GM23338 (cell line): ENCODE measurements around the gene RGS17. TPM values are rescaled to one million over a fixed set of nuclear protein-coding genes. Genes with fewer than 3 reads are reported as not detected.
A peak's percentile ranks its signal among the peaks of the same experiment; 100 is the strongest.

Experiments
- ATAC-seq: fragments of 200-7000 bp; cut with Tn5 transposase; 3 replicates; pipeline ENCODE4 v1.9.1; 2020
- DNase-seq: peaks from one replicate; pipeline ENCODE4 v3.0.0-alpha.2; 2015; ENCODE audit warnings: low spot score
- H2AFZ ChIP-seq: fragments of 200-600 bp; sonication (generic); 2 replicates; pipeline ENCODE4 v1.8.0; 2016; ENCODE audit warnings: antibody characterized with exemption, mild to moderate bottlenecking, moderate library complexity
- H3F3A ChIP-seq: fragments of 200-600 bp; sonication (generic); replicated peaks from 2 replicates; pipeline ENCODE4 v1.8.0; 2017; ENCODE audit warnings: antibody characterized with exemption, mixed run types, low read depth
- H3K27ac ChIP-seq: fragments of 200-600 bp; sonication (generic); 2 replicates; pipeline ENCODE4 v1.6.1; 2016; ENCODE audit warnings: low read depth
- H3K27me3 ChIP-seq: fragments of 200-600 bp; sonication (generic); 2 replicates; pipeline ENCODE4 v1.8.0; 2016; ENCODE audit warnings: mild to moderate bottlenecking, mixed run types, moderate library complexity; ENCODE audit not compliant: insufficient read depth
- H3K36me3 ChIP-seq: fragments of 200-600 bp; sonication (generic); 2 replicates; pipeline ENCODE4 v1.8.0; 2016; ENCODE audit warnings: mild to moderate bottlenecking; ENCODE audit not compliant: insufficient read depth
- H3K4me1 ChIP-seq: fragments of 200-600 bp; sonication (generic); 2 replicates; pipeline ENCODE4 v1.8.0; 2016; ENCODE audit warnings: mild to moderate bottlenecking, moderate library complexity; ENCODE audit not compliant: insufficient read depth
- H3K4me2 ChIP-seq: fragments of 200-600 bp; sonication (generic); 2 replicates; pipeline ENCODE4 v1.7.1; 2017; ENCODE audit warnings: mixed run types
- H3K4me3 ChIP-seq: fragments of 200-600 bp; sonication (generic); 2 replicates; pipeline ENCODE4 v1.6.1; 2016; ENCODE audit warnings: mixed run types
- H3K79me2 ChIP-seq: fragments of 200-600 bp; sonication (generic); replicated peaks from 2 replicates; pipeline ENCODE4 v1.8.0; 2017; ENCODE audit warnings: mild to moderate bottlenecking; ENCODE audit not compliant: insufficient read depth
- H3K9me2 ChIP-seq: fragments of 200-600 bp; sonication (generic); 2 replicates; pipeline ENCODE4 v1.8.0; 2017; ENCODE audit not compliant: insufficient read depth
- H4K20me1 ChIP-seq: fragments of 200-600 bp; sonication (generic); replicated peaks from 2 replicates; pipeline ENCODE4 v1.8.0; 2017; ENCODE audit warnings: mild to moderate bottlenecking; ENCODE audit not compliant: insufficient read depth
- H3K27ac Mint-ChIP-seq: 2 replicates; pipeline ENCODE4 v1.8.0; 2020; ENCODE audit warnings: inconsistent platforms, mild to moderate bottlenecking, moderate library complexity, mixed read lengths
- H3K27me3 Mint-ChIP-seq: 3 replicates; pipeline ENCODE4 v1.8.0; 2022; ENCODE audit warnings: low read depth, mild to moderate bottlenecking, moderate library complexity, mixed read lengths, inconsistent platforms; ENCODE audit not compliant: insufficient read depth, poor library complexity
- H3K36me3 Mint-ChIP-seq: 3 replicates; pipeline ENCODE4 v1.8.0; 2021; ENCODE audit warnings: low read depth, mild to moderate bottlenecking, inconsistent platforms, moderate library complexity, mixed read lengths
- H3K4me1 Mint-ChIP-seq: 3 replicates; pipeline ENCODE4 v1.8.0; 2020; ENCODE audit warnings: mild to moderate bottlenecking, inconsistent platforms, mixed read lengths
- H3K4me3 Mint-ChIP-seq: 3 replicates; pipeline ENCODE4 v1.8.0; 2021; ENCODE audit warnings: moderate library complexity, mild to moderate bottlenecking, inconsistent platforms, mixed read lengths
- H3K9me3 Mint-ChIP-seq: 3 replicates; pipeline ENCODE4 v1.8.0; 2020; ENCODE audit warnings: moderate library complexity, mild to moderate bottlenecking, inconsistent platforms, mixed read lengths
- CREB1 ChIP-seq: fragments of 250-450 bp; sonication (Bioruptor Pico); IDR thresholded peaks from 2 replicates; pipeline ENCODE4 v1.5.0; 2020; ENCODE audit warnings: low read depth, mild to moderate bottlenecking, moderate library complexity
- ETS1 ChIP-seq: IDR thresholded peaks from 2 replicates; pipeline ENCODE4 v1.6.1; 2016; ENCODE audit warnings: antibody characterized with exemption
- EZH2 ChIP-seq: fragments of 200-600 bp; sonication (generic); IDR thresholded peaks from one replicate; pipeline ENCODE4 v1.8.0; 2017; ENCODE audit warnings: antibody characterized with exemption, mild to moderate bottlenecking, low read depth; ENCODE audit not compliant: unreplicated experiment
- EZH2phosphoT487 ChIP-seq: fragments of 200-600 bp; sonication (generic); IDR thresholded peaks from one replicate; pipeline ENCODE4 v1.8.1; 2018; ENCODE audit warnings: antibody characterized with exemption; ENCODE audit not compliant: unreplicated experiment
- REST ChIP-seq: IDR thresholded peaks from one replicate; pipeline ENCODE4 v1.6.1; 2018; ENCODE audit warnings: antibody characterized with exemption; ENCODE audit not compliant: unreplicated experiment
- ZNF114 ChIP-seq: fragments of 250-450 bp; sonication (Bioruptor Pico); IDR thresholded peaks from 2 replicates; pipeline ENCODE4 v1.5.0; 2020; ENCODE audit warnings: mild to moderate bottlenecking, moderate library complexity
- polyA plus RNA-seq: library from polyadenylated mRNA; unstranded; fragments of >200 nt; fragmentation: Nextera tagmentation; extraction: Ambion mirVana; gene quantifications from 2 replicates; pipeline ENCODE4 v1.2.1, GENCODE V29; 2016
- total RNA-seq: library from RNA; depleted of rRNA; stranded (reverse); fragments of >200 nt; shearing (Covaris generic); gene quantifications from 2 replicates; pipeline ENCODE4 v1.2.3, GENCODE V29; 2014
- TF ChIP-seq, protein P1 (sequence below), 2 experiments: fragments of 200-600 bp in 1 of 2; sonication (generic) in 1 of 2; conservative IDR thresholded peaks; 2 replicates each; pipeline versions ENCODE4 v1.5.1 to v1.6.1; 2016 to 2017; ENCODE audit warnings: antibody characterized with exemption in 2 of 2, low read depth in 2 of 2, mild to moderate bottlenecking in 2 of 2, moderate library complexity in 1 of 2
- TF ChIP-seq, protein P2 (sequence below): fragments of 250-450 bp; sonication (Bioruptor Pico); IDR thresholded peaks from 2 replicates; pipeline ENCODE4 v1.5.0; 2020; ENCODE audit warnings: mild to moderate bottlenecking, moderate library complexity

Gene RGS17
- total and polyA plus RNA-seq, 2 experiments from 2014 or later: 12.1 to 12.3 TPM

GRCh38 chr6:152981219-152981618, 149.9 kb downstream of the RGS17 start:
- Mint-ChIP-seq H3K9me3 (no peaks in the 10 kb centered on the region), H3K27ac (peak overlapping the region; percentile 5), H3K36me3 (peaks cover 41% of the 10 kb centered on the region), H3K27me3 (peaks cover 12% of the 10 kb centered on the region), H3K4me3 (peak overlapping the region; percentile 99), H3K4me1 (peaks cover 44% of the 10 kb centered on the region)
- H3K4me2 ChIP-seq: peak overlapping the region; percentile 78
- ATAC-seq: no peak
- peaks cover 14% of the 10 kb centered on the region; the same call in 1 of the 2 replicates for H3K36me3 ChIP-seq
- TF ChIP-seq EZH2 (no peak), ETS1 (no peak), ZNF114 (CRISPR knock-in tag) (no peak), REST (no peak), CREB1 (CRISPR knock-in tag) (no peak), EZH2phosphoT487 (no peak)
- TF ChIP-seq, protein P1, sequence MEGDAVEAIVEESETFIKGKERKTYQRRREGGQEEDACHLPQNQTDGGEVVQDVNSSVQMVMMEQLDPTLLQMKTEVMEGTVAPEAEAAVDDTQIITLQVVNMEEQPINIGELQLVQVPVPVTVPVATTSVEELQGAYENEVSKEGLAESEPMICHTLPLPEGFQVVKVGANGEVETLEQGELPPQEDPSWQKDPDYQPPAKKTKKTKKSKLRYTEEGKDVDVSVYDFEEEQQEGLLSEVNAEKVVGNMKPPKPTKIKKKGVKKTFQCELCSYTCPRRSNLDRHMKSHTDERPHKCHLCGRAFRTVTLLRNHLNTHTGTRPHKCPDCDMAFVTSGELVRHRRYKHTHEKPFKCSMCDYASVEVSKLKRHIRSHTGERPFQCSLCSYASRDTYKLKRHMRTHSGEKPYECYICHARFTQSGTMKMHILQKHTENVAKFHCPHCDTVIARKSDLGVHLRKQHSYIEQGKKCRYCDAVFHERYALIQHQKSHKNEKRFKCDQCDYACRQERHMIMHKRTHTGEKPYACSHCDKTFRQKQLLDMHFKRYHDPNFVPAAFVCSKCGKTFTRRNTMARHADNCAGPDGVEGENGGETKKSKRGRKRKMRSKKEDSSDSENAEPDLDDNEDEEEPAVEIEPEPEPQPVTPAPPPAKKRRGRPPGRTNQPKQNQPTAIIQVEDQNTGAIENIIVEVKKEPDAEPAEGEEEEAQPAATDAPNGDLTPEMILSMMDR (conservative IDR thresholded peaks at IDR 0.05; ENCODE audit: low read depth in 2 of 2): no peak
- TF ChIP-seq, protein P2, sequence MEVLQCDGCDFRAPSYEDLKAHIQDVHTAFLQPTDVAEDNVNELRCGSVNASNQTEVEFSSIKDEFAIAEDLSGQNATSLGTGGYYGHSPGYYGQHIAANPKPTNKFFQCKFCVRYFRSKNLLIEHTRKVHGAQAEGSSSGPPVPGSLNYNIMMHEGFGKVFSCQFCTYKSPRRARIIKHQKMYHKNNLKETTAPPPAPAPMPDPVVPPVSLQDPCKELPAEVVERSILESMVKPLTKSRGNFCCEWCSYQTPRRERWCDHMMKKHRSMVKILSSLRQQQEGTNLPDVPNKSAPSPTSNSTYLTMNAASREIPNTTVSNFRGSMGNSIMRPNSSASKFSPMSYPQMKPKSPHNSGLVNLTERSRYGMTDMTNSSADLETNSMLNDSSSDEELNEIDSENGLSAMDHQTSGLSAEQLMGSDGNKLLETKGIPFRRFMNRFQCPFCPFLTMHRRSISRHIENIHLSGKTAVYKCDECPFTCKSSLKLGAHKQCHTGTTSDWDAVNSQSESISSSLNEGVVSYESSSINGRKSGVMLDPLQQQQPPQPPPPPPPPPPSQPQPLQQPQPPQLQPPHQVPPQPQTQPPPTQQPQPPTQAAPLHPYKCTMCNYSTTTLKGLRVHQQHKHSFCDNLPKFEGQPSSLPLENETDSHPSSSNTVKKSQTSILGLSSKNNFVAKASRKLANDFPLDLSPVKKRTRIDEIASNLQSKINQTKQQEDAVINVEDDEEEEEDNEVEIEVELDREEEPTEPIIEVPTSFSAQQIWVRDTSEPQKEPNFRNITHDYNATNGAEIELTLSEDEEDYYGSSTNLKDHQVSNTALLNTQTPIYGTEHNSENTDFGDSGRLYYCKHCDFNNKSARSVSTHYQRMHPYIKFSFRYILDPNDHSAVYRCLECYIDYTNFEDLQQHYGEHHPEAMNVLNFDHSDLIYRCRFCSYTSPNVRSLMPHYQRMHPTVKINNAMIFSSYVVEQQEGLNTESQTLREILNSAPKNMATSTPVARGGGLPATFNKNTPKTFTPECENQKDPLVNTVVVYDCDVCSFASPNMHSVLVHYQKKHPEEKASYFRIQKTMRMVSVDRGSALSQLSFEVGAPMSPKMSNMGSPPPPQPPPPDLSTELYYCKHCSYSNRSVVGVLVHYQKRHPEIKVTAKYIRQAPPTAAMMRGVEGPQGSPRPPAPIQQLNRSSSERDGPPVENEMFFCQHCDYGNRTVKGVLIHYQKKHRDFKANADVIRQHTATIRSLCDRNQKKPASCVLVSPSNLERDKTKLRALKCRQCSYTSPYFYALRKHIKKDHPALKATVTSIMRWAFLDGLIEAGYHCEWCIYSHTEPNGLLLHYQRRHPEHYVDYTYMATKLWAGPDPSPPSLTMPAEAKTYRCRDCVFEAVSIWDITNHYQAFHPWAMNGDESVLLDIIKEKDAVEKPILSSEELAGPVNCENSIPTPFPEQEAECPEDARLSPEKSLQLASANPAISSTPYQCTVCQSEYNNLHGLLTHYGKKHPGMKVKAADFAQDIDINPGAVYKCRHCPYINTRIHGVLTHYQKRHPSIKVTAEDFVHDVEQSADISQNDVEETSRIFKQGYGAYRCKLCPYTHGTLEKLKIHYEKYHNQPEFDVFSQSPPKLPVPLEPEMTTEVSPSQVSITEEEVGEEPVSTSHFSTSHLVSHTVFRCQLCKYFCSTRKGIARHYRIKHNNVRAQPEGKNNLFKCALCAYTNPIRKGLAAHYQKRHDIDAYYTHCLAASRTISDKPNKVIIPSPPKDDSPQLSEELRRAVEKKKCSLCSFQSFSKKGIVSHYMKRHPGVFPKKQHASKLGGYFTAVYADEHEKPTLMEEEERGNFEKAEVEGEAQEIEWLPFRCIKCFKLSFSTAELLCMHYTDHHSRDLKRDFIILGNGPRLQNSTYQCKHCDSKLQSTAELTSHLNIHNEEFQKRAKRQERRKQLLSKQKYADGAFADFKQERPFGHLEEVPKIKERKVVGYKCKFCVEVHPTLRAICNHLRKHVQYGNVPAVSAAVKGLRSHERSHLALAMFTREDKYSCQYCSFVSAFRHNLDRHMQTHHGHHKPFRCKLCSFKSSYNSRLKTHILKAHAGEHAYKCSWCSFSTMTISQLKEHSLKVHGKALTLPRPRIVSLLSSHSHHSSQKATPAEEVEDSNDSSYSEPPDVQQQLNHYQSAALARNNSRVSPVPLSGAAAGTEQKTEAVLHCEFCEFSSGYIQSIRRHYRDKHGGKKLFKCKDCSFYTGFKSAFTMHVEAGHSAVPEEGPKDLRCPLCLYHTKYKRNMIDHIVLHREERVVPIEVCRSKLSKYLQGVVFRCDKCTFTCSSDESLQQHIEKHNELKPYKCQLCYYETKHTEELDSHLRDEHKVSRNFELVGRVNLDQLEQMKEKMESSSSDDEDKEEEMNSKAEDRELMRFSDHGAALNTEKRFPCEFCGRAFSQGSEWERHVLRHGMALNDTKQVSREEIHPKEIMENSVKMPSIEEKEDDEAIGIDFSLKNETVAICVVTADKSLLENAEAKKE (CRISPR knock-in tag): no peak
- no peaks in the 10 kb centered on the region for H3K27me3 ChIP-seq
- H3K27ac ChIP-seq: no peak overlapping the region
- H3K9me2 ChIP-seq: no peaks in the 10 kb centered on the region
- H3K4me1 ChIP-seq: peaks cover 52% of the 10 kb centered on the region
- H3K79me2 ChIP-seq: peaks cover 91% of the 10 kb centered on the region
- no peak overlapping the region for H2AFZ ChIP-seq
- peak overlapping the region; percentile 97 for H3K4me3 ChIP-seq
- peaks cover 48% of the 10 kb centered on the region for H4K20me1 ChIP-seq
- no peaks in the 10 kb centered on the region for H3F3A ChIP-seq
- DNase-seq: no peak
